Brain microvascular endothelial cell (primary cell): Measurements from ENCODE around the gene TEAD4.
A peak's percentile ranks its signal among the peaks of the same experiment; 100 is the strongest.

Experiments
- DNase-seq: peaks from one replicate; pipeline ENCODE4 v3.0.0-alpha.2; 2020
- H3K27ac ChIP-seq: fragments of 250-450 bp; sonication (Bioruptor Pico); 2 replicates; pipeline ENCODE4 v1.5.1; 2020; ENCODE audit warnings: mild to moderate bottlenecking, moderate library complexity
- H3K27me3 ChIP-seq: fragments of 250-450 bp; sonication (Bioruptor Pico); replicated peaks from 2 replicates; pipeline ENCODE4 v1.5.1; 2020; ENCODE audit warnings: mild to moderate bottlenecking
- H3K36me3 ChIP-seq: fragments of 250-450 bp; sonication (Bioruptor Pico); replicated peaks from 2 replicates; pipeline ENCODE4 v1.5.1; 2020; ENCODE audit warnings: mild to moderate bottlenecking
- H3K4me3 ChIP-seq: 2 replicates; pipeline ENCODE4 v1.5.1; 2011; ENCODE audit warnings: low read depth, mild to moderate bottlenecking, control low read depth, low read length, moderate library complexity
- in situ Hi-C: cut with HindIII; loops from 2 replicates; pipeline ENCODE4 v1.10.0; 2017; ENCODE audit warnings: low sequenced_read_pairs, low pct_ligation_motif_present
- TF ChIP-seq, protein P1 (sequence below): IDR thresholded peaks from 2 replicates; pipeline ENCODE4 v1.5.1; 2011; ENCODE audit warnings: low read depth, mild to moderate bottlenecking, moderate library complexity, low read length, control low read depth, inconsistent platforms; ENCODE audit errors: missing control alignments

TEAD4 gene

DNA sequence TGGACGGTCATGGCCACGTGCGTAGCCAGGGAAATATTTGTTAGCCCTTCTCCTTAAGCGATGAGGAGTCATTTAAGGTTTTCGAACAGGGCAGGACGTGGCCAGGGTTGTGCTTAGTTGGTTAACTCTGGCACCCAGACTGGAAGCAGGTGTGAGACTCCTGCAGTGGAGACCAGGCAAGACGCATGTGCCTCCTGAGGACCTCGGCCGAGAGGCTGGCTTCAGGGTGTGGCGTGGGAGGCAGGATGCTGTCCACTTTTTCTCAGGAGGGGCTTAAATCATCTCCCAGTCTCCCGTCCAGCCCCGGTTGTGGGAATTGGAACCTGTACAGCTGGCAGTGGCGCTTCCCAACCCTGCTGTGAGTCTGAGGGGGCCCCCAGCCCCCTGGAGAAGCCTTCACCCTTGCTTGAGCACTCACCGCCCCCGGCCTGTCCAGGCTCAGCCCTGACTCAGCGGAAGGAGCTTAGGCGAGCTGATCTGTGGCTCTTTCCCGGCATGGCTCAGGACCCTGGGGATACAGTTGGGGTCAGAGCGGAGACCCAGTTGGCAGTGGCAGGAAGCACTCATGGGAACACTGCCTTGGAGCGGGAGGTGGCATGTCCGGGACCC, 71.7 kb downstream of the TEAD4 start:
- TF ChIP-seq, protein P1, sequence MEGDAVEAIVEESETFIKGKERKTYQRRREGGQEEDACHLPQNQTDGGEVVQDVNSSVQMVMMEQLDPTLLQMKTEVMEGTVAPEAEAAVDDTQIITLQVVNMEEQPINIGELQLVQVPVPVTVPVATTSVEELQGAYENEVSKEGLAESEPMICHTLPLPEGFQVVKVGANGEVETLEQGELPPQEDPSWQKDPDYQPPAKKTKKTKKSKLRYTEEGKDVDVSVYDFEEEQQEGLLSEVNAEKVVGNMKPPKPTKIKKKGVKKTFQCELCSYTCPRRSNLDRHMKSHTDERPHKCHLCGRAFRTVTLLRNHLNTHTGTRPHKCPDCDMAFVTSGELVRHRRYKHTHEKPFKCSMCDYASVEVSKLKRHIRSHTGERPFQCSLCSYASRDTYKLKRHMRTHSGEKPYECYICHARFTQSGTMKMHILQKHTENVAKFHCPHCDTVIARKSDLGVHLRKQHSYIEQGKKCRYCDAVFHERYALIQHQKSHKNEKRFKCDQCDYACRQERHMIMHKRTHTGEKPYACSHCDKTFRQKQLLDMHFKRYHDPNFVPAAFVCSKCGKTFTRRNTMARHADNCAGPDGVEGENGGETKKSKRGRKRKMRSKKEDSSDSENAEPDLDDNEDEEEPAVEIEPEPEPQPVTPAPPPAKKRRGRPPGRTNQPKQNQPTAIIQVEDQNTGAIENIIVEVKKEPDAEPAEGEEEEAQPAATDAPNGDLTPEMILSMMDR, result no peak
- in situ Hi-C loops, result no loop called here
- H3K27me3 ChIP-seq, result no peaks in the 10 kb centered on the region
- no peak for DNase-seq
- no peak overlapping the region for H3K27ac ChIP-seq
- H3K36me3 ChIP-seq, result no peaks in the 10 kb centered on the region
- no peak overlapping the region for H3K4me3 ChIP-seq

DNA sequence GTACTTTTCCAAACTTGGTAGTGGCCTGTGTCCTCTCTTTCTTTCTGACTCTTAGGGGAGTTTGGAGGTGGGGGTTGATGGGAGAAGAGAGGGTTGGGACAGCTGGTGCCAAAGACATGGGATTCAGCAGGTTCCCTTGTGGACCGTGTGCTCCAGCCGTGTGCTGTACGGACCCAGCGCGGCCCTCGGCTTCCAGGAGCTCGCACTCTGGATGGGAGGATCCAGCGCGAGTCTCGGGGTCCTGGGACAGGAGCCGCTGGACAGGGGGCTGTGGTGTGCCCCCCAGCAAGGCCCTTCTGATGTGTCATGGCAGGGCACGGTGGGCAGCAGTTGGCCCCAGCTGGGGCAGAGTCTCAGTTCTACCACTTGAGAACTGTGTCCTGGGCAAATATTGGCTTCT, 73.0 kb downstream of the TEAD4 start:
- no peaks in the 10 kb centered on the region for H3K27me3 ChIP-seq
- H3K27ac ChIP-seq, result no peak overlapping the region
- DNase-seq, result no peak
- TF ChIP-seq, protein P1, result no peak
- H3K4me3 ChIP-seq, result no peak overlapping the region
- no peaks in the 10 kb centered on the region for H3K36me3 ChIP-seq
- in situ Hi-C loops, result no loop called here

DNA sequence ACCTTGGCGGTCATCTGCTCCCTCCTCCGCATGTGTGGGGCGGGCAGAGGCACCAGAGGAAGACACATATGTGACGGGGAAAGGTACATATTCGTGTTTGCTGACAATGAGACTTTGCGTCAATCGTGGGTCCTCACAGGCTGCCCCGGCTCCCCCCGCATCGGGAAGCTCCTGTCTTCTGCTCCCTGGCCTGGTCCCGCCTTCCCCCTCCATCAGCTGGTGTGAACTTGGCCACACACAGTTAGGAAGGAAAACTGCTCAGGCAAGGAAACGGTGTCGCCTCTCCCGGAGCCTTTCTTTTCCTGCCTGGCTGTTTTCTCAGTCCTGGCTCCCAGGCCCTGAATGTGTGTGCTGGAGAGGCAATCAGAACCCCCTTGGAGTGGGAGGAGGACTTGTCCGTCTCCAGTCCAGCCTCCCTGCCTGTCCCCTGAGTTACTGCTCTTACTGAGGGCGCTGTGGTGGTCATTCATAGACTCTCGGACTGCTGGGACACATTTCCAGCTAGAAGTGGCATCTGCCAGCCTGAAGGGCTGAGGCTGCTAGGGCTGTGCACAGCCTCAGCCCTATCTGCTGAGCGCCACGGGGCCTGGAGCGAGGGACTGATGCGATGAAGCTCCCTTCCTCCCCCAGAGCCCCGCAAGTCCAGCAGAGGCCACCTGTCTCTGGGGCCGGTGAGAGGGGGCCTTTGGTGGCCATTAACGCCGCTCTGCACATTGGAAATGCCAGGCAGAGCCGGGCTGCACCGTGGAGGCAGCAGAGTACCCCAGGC, 73.8 kb downstream of the TEAD4 start:
- H3K27me3 ChIP-seq, result no peaks in the 10 kb centered on the region
- DNase-seq, result no peak
- TF ChIP-seq, protein P1, result no peak
- no peak overlapping the region for H3K27ac ChIP-seq
- peaks cover 3% of the 10 kb centered on the region for H3K36me3 ChIP-seq
- no peak overlapping the region for H3K4me3 ChIP-seq
- in situ Hi-C loops, result no loop called here

DNA sequence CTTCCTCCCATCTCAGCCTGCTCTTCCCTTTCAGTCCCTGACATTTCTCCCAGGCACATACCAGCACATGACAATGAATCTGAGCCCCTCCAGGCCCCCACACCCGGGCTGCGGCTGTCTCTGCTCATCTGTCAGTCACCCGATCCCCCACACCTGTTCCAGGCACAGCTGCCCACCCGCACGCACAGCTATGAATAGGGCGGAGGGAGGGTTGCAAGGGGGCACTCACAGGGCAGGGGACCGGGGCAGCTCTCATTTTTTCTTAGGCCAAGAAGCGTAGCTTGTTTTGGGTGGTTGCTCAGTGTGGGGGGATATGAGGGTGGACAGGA, 74.3 kb downstream of the TEAD4 start:
- Histone ChIP-seq H3K4me3 (no peak overlapping the region), H3K36me3 (peaks cover 4% of the 10 kb centered on the region), H3K27ac (no peak overlapping the region), H3K27me3 (no peaks in the 10 kb centered on the region)
- in situ Hi-C loops, result no loop called here
- no peak for DNase-seq
- TF ChIP-seq, protein P1, result no peak

DNA sequence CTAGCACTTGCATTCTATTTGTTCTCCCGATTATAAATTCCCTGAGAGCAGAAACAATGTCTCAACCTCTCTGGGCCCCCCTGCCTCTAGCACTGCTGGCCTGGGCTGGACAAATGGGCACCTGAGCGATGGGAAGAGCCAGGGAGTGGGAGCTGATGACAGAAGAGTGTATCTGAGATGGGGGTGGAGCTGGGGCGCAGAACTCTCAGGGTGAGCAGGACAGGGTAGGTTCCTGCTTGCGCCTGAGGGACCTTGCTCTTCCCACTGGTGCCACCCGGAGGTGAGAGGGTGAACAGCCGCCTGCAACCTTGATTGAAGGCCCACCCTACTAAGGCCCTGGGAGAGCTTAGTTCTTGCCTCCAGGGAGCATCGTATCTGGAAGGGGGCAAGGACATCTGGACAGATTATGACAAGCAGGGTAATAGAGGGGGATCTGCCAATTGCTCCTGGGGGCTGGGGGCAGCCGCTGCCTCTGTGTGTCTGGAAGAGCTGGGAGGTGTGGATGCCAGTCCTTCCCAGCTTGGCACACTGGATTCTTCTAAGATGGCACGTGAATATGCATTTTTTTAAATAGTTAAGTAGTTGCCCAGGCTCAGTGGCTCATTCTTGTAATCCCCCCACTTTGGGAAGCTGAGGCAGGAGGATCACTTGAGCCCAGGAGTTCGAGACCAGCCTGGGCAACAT, 75.0 kb downstream of the TEAD4 start:
- H3K27ac ChIP-seq, result no peak overlapping the region
- H3K4me3 ChIP-seq, result no peak overlapping the region
- H3K36me3 ChIP-seq, result peaks cover 4% of the 10 kb centered on the region
- in situ Hi-C loops, result no loop called here
- no peaks in the 10 kb centered on the region for H3K27me3 ChIP-seq
- peak; percentile 80 for DNase-seq
- TF ChIP-seq, protein P1, result peak; percentile 93
